Renal cortex interstitium (tissue), 11 donors: ENCODE results near the gene NAA40. TPM values are rescaled to one million over a fixed set of nuclear protein-coding genes. Genes with fewer than 3 reads are reported as not detected.
"Not testable (repeated sequence)": the region's sequence is repeated elsewhere in the genome, so short reads cannot be mapped to it uniquely, and the experiment has no call there.

Experiments
- DNase-seq, 11 donors: peaks; one replicate each; pipeline ENCODE4 v3.0.0-alpha.2; 2013; ENCODE audit warnings: low read depth in 9 of 11, low spot score in 4 of 11; ENCODE audit errors: extremely low read depth in 1 of 11
- polyA plus RNA-seq, 3 donors: library from polyadenylated mRNA; unstranded; fragments of 120-200 nt; gene quantifications; one replicate each; pipeline ENCODE4 v1.2.1, GENCODE V29; 2013; ENCODE audit not compliant: insufficient read length in 3 of 3

The NAA40 gene
- polyA plus RNA-seq, 3 donors: 32.0 to 43.8 (median 32.0) TPM

- DNase-seq: peak in 4 of 11 donors; percentile 20 to 38 (median 30)
Observed at GRCh38 chr11:63961608-63962412, 23.0 kb downstream of the NAA40 start.

- DNase-seq: not testable (repeated sequence)
Observed at GRCh38 chr11:63963895-63964294, 25.1 kb downstream of the NAA40 start.

GRCh38 chr11:63966444-63966843, 27.6 kb downstream of the NAA40 start:
- no peak for DNase-seq

- DNase-seq: no peak
Observed at GRCh38 chr11:63969461-63969860, 30.7 kb downstream of the NAA40 start.

GRCh38 chr11:63970902-63971301, 32.1 kb downstream of the NAA40 start:
- DNase-seq: no peak

GRCh38 chr11:63973912-63974258, 35.1 kb downstream of the NAA40 start:
- DNase-seq: not testable (repeated sequence)

- DNase-seq: peak; percentile 98 to 100 (median 100)
Observed at GRCh38 chr11:63974259-63975143, 35.7 kb downstream of the NAA40 start, which contains the start of gene COX8A. Gene COX8A (plus strand): TSS chr11:63974620. CDS start chr11:63974681, 61 bp downstream.

- DNase-seq: no peak
Observed at GRCh38 chr11:63978551-63979239, 39.9 kb downstream of the NAA40 start.

GRCh38 chr11:63979426-63979825, 40.6 kb downstream of the NAA40 start:
- no peak for DNase-seq

GRCh38 chr11:63985812-63986155, 47.0 kb downstream of the NAA40 start:
- DNase-seq: no peak

- peak in 7 of 11 donors; percentile 84 to 91 (median 87) for DNase-seq
Observed at GRCh38 chr11:63986156-63986931, 47.5 kb downstream of the NAA40 start, which contains the start of gene OTUB1. Gene OTUB1 (plus strand): TSS chr11:63986438. CDS start chr11:63986457, 19 bp downstream.

GRCh38 chr11:63986932-63987513, 48.2 kb downstream of the NAA40 start:
- no peak for DNase-seq

GRCh38 chr11:63991558-63991957, 52.8 kb downstream of the NAA40 start:
- DNase-seq: no peak

- no peak for DNase-seq
Observed at GRCh38 chr11:63993100-63993499, 54.3 kb downstream of the NAA40 start.

- DNase-seq: no peak
Observed at GRCh38 chr11:63993993-63994392, 55.2 kb downstream of the NAA40 start.

- no peak for DNase-seq
Observed at GRCh38 chr11:63996512-63996911, 57.7 kb downstream of the NAA40 start.

GRCh38 chr11:63997104-63997700, 58.4 kb downstream of the NAA40 start:
- no peak for DNase-seq

- no peak for DNase-seq
Observed at GRCh38 chr11:63997801-63998337, 59.1 kb downstream of the NAA40 start.
